HL-60/S4 treated with phorbol 12-myristate 13-acetate at 8.2 ng/mL for 4 days and 3 days (cell line): Measurements from ENCODE around the gene PI4KA.

Experiments
- in situ Hi-C: fragments of 300-500 bp; cut with MboI; formaldehyde crosslinking; loops from 2 replicates; pipeline ENCODE4 v1.15.0; 2022; ENCODE audit warnings: low sequenced_read_pairs

Gene PI4KA

DNA sequence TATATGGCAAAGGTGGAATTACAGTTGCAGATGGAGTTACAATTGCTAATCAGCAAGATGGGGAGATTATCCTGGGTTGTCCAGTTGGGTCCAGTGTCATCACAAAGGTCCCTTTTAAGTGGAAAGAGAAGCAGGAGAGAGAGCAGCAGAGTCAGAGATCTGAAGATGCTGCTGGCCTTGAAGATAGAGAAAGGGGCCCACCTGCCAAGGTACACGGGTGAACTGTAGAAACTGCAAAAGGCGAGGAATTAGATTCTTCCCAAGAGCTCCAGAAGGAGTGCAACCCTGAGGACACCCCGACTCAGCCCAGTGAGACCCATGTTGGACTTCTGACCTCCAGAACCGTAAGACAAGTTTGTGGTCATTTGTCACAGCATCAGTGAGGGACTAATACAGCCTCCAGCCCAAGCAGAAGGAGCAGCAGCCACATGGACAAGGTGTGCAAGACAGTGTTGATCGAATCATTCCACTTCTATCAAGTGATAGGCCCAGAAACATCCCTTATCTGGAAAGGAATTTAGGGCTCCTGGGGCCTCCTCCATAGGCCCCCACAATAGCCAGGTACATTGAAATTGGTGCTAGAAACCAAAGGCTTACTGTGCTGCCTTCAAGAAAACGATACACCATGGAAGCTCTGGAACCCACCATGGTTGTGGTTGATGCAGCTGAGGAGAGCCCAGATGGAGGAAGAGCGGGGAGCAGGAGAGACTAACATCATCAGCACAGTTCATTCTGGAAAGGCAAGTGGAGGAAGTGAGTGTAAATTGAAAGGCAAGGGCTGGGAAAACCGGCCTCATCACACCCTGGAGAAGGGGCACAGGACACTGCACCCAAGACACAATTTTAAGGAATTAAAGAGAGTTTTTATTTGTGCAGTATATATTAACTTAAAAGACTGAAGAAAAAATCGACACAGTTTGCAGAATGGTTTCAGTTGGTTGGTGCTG is 23.5 kb upstream of the PI4KA start:
- in situ Hi-C loops, result no loop called here

DNA sequence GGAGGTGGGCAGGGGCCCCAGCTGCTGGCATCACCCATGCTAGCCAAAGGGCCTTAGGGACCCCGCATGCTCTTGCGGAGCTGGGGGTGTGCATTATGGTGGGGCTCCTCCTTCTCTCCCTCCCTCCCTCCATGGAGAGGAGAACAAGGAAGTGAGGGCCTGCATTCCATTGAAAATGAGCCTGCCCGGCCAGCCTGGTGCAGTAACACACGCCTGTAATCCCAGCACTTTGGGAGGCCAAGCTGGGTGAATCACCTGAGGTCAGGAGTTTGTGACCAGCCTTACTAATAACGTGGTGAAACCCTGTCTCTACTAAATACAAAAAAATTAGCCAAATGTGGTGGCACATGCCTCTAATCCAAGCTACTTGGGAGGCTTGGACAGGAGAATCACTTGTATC is 22.6 kb upstream of the PI4KA start:
- in situ Hi-C loops, result no loop called here

DNA sequence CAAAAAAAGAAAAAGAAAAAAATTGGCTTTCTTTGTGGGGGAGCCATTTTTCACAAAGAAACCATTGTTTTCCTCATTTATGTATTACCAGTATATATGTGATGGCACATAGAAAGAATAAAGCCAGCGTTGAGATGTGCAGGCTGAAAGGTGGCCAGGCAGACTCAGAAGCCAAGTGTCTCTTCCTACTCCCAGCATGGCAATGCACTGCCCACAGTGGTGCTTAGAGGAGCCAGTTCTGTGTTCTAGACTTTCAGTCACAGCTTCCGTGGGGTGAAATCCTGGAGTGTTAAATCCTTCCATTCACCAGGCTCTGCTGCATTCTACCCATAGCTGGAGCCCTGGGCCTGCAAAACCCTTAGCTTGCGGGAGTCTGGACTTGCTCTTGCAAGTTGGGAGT is 19.1 kb upstream of the PI4KA start:
- in situ Hi-C loops, result no loop called here

DNA sequence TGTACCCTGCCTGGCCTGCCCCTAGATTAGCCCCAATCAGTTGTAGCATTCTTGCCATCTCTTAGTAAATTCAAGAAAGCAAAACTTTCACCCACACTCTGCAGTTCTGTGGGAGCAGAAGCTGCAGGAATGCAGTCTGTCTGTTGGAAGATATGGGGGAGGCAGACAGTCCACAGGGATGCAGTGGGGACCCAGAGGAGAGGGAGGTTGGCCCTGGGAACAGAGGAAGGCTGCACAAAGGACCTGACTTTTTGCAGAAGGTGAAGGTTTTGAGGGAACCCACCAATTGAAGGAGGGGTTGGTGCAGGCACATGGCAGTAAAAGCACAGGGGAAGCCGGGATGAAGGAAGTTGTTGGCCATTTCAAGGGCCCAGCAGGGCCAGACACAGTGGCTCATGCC is 16.7 kb upstream of the PI4KA start:
- in situ Hi-C loops, result no loop called here

DNA sequence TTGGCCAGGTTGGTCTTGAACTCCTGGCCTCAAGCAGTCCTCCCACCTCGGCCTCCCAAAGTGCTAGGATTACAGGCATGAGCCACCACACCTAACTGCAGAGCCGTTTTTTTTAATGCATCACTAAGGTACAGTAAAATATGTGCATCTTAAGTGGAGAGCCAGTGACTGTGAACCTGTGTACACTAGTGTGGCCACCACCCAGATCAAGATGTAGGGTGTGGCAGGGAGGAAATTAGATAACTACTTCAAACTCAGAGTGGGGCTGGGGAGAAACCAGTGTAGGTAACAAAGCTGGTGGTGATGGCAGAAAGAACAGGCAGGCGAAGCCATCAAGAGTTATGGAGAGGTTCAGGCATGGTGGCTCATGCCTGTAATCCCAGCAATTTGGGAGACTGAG is 14.6 kb upstream of the PI4KA start:
- in situ Hi-C loops, result no loop called here

DNA sequence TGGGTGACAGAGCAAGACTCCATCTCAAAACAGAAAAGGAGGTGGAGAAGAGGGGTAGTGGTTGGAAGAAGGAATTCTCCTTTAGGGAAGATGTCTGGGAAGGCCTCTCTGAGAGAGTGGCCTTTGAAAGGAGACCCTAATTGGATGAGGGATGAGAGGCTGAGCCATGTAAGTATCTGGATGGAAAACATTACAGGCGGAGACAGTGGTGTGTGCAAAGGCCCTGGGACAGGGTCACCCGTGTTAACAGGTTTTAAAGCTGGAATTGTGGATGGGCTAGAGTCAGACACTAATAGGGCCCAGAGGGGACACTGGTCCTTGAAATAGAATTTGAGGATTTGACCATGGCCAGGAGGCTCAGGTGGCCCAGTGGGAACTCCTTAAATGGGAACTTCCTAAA is 10.6 kb upstream of the PI4KA start:
- in situ Hi-C loops, result no loop called here

DNA sequence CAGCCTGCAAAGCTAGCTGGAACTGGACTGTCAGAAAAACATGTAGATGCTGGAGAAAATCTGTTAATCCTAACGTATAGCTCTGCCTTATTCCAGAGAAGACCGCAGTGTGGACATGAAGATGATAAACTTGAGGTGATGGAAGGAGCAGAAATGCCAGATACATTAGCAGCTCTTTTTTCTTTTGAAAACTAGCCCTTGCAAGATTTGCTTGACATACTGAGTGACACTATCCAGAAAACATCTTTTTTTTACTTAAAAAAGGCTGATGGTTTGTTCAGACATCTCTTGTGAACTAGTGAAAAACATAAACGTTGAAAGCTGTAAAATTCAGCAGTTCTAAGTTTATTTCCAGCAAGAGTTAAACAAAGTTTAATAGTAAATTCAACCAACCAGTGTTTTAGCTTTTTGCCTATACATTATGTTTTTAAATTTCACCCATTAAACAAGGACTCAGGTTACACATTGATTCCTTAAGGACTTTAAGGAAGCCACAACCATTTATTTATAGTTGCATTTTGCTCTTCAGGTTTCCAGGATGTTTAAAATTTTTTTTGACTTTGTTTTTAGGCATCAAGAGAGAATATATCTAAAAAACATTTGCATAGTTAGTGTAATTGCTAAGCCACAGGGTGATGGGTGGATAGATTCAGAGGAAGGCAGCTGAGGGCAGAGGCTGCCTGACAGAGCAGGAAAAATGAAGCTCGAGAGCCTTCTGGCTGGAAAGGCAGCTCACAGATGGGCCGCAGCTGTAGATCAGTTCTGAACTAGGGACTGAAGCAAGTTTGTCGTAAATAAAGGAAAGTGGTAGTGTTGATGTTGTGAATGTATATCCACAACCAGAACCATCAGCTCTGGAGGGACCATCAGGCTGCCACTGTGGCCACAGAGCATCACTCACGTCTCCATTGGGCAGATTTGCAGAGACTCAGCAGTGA is 9.7 kb upstream of the PI4KA start:
- in situ Hi-C loops, result no loop called here

DNA sequence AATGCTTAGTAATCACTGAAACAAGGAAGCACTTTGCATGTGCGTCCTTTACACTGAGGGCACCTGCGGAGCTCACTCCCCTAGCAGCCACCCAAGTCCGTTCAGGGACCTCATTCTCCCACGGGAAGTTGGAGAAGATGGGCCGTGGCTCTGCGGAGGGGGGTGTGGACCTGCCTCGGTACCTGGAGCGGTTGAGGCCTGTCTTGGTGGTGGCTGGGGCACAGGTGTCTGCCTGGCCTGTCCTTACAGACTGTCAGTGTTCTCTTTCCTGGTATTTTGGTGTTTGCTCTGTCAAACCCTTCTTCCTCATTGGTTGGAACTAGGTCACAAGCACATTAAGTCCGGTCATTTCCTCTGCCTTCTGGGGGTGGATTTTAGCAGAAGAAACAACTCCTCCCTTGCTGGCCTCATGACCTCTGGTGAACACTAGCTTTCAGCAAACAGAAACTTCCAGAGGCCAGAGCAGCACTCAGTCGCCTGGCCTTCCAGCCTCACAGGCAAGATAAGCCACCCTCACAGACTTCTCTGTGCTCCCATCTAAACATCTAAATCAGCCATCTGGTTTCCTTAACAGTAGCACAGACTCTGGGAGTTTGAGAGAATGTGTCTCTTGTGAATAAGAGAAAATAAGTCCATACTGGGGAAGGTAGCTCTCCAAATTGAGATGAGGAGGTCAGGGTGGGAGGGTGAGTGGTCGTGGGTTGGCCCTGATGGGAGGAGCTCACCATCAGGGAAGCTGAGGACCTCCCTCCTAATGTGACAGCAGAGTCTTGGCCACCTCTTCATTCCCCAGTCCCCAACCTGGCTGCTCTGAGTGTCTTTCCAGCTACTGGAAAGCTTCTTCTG is 8.8 kb upstream of the PI4KA start:
- in situ Hi-C loops, result no loop called here

DNA sequence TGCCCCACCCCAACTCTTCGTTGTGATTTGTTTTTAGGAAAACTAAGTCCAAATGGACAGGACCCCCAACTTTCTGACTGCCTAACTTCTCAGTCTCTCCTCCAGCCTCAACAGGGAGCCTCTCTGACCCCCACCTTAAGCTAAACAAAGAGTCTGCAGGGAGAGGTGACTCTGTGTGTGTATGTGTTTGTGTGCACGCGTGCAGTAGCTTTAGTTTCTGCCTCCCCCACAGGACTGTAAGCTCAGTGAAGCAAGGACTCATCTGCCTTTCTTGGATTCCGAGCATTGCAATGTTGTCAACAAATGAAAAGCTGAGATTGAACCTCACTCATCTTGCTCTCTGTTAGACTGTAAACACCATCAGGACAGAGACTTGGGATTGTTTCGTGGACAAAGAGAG is 8.1 kb upstream of the PI4KA start:
- in situ Hi-C loops, result no loop called here

DNA sequence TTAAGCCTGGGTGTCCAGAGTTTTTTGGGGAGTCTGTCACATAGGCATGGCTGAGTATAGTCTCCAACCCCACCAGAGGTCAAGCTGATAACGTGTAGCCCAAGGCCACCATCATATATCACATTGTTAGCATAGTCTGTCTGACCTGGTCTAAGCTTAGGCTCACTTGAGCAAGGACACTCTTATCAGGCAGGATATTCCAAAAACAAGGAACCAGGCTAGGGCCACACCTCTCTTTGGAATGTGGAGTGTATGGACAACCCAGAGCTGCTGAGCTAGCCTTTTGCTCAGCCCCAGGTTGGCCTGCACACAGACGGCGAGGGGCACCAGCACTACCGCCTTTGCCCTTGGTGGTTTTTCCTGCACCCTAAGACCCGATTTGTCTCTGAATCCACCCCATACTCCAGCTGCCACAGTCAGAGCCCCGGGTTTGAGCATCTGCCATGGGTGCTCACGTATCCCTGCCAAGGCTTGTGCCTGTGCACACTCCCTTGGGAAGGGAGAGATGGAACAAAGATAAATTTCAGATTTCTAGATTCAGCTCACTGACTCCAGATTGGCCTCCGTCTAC is 7.3 kb upstream of the PI4KA start:
- in situ Hi-C loops, result no loop called here

DNA sequence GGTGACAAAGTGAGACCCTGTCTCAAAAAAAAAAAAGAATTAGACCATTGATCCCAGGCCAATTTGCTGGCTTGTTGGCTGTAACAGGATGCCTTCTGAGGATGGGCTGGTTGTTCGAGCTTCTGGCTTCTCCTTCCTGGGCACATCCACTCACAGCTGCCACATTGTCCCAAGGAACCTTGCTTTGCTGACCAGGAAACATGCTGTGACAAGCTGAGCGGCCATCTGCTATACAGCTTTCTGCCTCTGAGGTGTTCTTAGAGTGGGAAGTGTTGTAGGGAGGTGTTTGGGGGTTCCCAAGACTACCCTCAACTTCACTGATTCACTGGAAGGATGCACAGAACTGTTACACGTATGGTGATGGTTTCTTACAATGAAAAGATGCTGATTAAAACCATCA is 6.7 kb upstream of the PI4KA start:
- in situ Hi-C loops, result no loop called here

DNA sequence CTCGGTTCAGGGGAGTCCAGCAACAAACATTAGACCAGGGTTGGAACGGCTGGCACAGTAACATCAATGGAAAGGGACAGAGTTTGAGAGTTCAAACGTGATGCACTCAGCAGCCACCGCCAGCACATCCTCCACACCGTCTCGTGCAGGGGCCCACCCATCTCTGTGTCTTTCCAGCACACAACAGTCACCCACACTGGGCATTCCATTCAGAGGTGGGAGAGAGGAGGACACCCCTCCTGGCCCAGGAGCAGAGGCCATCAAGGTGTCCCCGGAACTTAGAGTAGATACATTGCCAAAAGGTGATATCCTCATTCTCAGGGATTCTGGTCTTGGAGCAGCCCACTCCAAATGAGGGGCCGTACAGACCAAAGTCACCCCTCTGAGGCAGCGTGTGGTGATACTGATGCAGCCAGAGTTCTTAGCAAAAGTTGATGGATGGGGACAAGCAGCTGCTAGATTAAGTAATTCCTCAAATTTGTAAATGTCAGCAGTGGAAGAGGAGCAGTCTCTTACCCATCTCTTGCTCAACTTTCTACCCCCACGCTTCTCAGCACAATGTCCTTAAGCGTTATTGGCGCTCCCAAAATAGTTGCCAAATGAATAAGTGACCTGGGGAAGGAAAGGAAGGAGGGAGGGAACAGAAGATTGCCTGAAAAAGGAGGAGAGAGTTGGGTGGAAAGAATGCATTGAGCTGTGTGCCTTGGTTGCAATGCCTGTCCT is 5.7 kb upstream of the PI4KA start:
- in situ Hi-C loops, result no loop called here

DNA sequence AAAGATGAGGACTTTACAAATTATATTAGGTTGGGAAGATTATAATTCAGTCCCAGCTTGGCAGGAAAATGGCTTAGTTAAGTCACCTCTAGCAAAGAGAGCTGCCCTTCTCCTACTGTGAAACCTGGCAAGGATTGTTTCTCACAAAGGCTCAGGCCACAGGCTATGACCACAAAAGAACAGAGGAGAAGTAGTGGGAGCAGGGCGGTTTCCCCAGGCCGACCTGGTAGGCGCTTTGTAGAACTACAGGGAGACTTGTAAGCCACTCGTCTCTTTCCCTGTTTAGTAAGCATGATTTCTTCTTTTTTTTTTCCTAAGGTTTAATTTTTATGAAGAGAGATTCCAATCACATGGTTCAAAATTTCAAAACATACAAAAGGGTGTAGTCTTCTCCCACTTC is 4.8 kb upstream of the PI4KA start:
- in situ Hi-C loops, result no loop called here

DNA sequence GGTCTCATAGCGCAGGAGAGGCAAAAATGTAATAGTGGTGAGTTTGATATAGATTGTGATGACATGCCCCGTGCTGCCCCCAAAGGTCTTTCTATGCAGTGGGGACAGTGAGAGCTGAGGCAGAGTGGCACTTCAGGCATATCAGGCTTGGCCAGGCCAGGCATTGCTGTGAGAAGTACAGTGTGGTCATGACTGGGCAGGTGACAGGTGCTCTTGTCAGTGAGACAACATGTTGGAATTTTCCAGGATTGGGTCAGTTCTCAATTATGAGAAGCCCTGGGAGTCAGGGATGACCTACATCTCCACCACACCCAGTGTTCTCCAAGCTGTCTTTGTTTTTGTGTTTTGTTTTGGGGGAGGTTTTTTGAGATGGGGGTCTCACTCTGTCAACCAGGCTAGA is 3.9 kb upstream of the PI4KA start:
- in situ Hi-C loops, result no loop called here

DNA sequence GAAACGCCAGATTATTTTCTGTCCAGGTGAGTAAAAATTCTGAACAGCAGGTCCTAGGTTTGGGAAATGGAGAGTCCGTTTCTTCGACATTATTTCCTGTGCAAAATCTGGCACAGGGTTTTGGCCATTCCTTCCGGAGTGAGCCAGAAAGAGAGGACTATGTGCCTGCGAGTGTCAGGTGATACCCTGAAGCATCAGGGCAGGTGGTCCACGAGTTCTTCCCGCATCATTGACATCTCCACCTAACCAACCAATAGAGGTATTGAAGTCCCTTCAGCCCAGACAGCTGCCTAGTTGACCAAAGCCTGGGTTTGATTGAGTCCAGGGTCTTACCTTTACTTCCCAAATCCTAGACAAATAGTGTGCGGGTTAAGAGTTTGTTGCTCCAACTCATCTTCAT is 1.0 kb upstream of the PI4KA start:
- in situ Hi-C loops, result no loop called here

DNA sequence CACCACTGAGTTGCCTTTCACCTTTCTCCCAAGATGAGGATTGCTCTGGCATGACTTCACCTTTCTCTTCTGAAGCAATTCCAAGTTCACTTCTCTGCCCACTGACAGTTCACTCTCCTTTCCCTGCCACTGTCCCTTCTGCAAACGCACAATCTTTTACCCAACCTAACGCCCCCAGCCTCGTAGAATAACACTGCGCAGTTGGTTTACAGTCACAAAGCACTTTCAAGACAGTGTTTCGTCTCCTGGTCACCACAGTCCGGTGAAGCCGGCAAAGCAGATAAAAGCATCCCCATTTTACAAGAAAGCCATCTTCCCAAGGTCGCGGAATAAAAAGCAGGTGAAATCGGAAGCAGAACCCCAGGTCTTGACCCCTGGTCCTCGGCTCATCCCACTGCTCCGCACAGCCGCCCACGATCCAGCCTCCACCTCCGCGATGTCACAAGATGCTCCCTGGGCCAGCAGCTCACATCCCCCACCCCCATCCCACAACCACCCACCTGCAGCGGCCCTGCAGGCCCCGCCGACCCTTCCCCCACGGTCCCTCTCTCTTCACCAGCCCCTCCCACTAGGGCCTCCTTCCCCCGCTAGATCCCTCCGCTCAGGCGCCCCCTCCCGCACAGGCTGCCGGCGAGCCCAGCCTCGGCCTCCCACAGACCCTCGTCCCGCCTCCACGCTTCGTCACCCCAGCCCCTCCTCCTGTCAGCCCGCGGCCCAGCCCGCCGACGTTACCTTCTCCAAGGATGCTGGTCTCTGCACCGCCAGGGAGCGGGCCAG is 585 bp downstream of the PI4KA start:
- in situ Hi-C loops, result no loop called here

DNA sequence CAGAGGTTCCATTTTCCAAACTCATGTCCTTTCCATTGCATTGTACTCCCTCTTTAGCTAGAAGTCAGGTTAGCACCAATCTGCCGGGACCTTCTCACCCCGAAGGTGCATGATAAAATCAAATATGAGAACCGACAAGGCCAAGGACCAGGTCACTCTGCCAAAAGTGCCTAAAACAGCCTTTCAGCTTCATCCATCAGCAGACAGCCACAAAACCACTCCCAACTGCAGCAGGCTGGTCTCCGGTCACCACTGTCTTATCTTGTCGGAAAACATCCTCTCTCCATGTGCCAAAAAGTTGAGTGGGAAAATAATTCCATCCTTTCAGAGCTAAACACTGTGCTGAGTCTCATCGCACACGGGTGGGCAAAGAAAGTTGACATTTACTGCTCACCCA is 1.4 kb downstream of the PI4KA start:
- in situ Hi-C loops, result no loop called here

DNA sequence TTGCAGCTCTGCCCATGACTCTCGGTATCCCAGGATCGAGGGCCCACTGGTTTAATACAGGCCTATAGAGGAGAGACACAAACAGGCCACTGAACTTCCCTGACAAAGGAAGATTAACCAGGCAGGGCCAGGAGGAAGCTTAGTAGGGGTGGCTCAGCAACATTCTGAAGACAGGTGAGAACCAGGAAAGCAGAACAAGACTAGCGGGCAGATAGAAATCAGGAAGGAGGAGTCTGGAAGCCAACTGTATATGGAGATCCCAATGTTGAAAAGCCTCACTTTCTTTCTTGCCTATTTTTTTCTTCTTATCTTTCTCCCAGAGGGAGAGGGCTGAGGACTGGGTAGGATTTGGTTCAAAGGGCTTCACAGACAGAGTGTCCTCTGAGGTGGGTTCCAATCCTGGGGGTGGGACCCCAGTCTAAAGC is 5.4 kb downstream of the PI4KA start:
- in situ Hi-C loops, result no loop called here

DNA sequence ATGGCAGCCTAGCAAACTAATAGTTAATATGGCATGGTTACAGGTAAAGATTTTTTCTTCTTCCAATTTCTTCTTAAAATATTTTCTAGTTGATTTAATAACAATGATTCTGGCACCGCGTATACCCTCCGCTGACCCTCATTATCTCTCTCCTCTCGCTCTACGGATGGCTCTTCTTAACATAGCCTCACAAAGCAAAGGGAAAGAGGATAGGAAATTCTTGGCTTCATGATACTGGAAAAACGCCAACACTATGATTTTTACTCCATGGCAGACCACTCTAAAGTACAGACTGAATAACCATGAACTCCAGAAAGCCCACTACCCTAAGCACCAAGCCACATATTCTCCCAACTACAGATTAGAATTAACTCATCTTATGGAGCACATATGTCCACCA is 6.1 kb downstream of the PI4KA start:
- in situ Hi-C loops, result no loop called here
